Endodermal cell (in vitro differentiated cells): ENCODE measurements around the gene RIMBP3C. TPM values are rescaled to one million over a fixed set of nuclear protein-coding genes. Genes with fewer than 3 reads are reported as not detected.

Experiments
- total RNA-seq, 2 donors: library from RNA; stranded (reverse); fragmentation: NEBNext Ultra II Directional in 1 of 2; extraction: Animal tissue kit (Norgen Biotek cat#: 25700) in 1 of 2; gene quantifications; 2 replicates in 1 of 2; 3 replicates in 1 of 2; pipeline ENCODE4 v1.2.1, GENCODE V29; 2021

The RIMBP3C gene
- total RNA-seq, 2 donors from 2014 or later, result 0.53 to 0.75 TPM

Other genes with a start within 250 kb of the RIMBP3C start
- under 1 TPM; 0.55 to 0.57 TPM for gene RIMBP3B, start 167.7 kb downstream of the RIMBP3C start, total RNA-seq
- gene HIC2, start 134.1 kb downstream of the RIMBP3C start, total RNA-seq, result 10 to 100 TPM; 38.5 to 45.6 TPM
- 1 to 10 TPM; 4.0 to 4.4 TPM for gene TMEM191C, start 84.1 kb downstream of the RIMBP3C start, total RNA-seq
- gene UBE2L3, start 16.3 kb upstream of the RIMBP3C start, total RNA-seq, result 10 to 100 TPM; 74.6 to 79.4 TPM
- 10 to 100 TPM; 16.4 to 19.9 TPM for gene YDJC, start 78.6 kb upstream of the RIMBP3C start, total RNA-seq
- gene CCDC116, start 81.3 kb upstream of the RIMBP3C start, total RNA-seq, result under 1 TPM; 0.46 to 0.84 TPM
- 10 to 100 TPM; 30.3 to 61.4 TPM for gene SDF2L1, start 90.8 kb upstream of the RIMBP3C start, total RNA-seq
- 10 to 100 TPM; 39.9 to 41.2 TPM for gene PPIL2, start 114.6 kb upstream of the RIMBP3C start, total RNA-seq
- 10 to 100 TPM; 13.4 to 23.4 TPM for gene YPEL1, start 184.3 kb upstream of the RIMBP3C start, total RNA-seq